Tibial artery (tissue), 4 donors: ENCODE results near the gene TRMT2A.

Experiments used
- DNase-seq, 2 donors: peaks; one replicate each; pipeline ENCODE4 v3.0.0-alpha.2; 2019
- H3K27ac ChIP-seq, 2 donors: fragments of 200-600 bp; sonication (generic) in 1 of 2; 1 replicate in 1 of 2; 2 replicates in 1 of 2; pipeline ENCODE4 v1.5.1; 2018 to 2019; ENCODE audit warnings: mild to moderate bottlenecking in 1 of 2
- H3K27me3 ChIP-seq, 2 donors: fragments of 200-600 bp; sonication (generic) in 1 of 2; one replicate each; pipeline versions ENCODE4 v1.5.1 to v1.6.0; 2016 to 2019
- H3K36me3 ChIP-seq, 3 donors: fragments of 200-600 bp; sonication (generic) in 2 of 3; one replicate each; pipeline ENCODE4 v1.5.1; 2016 to 2019; ENCODE audit warnings: mild to moderate bottlenecking in 2 of 3
- H3K4me1 ChIP-seq, 4 donors: fragments of 200-600 bp; sonication (generic) in 2 of 4; 1 replicate in 3 of 4; 2 replicates in 1 of 4; pipeline ENCODE4 v1.5.1; 2016 to 2019
- H3K4me3 ChIP-seq, 2 donors: fragments of 200-600 bp; sonication (generic) in 1 of 2; 1 replicate in 1 of 2; 2 replicates in 1 of 2; pipeline ENCODE4 v1.5.1; 2018 to 2019; ENCODE audit warnings: mild to moderate bottlenecking in 2 of 2
- H3K9me3 ChIP-seq, 3 donors: fragments of 200-600 bp; sonication (generic) in 1 of 3; one replicate each; pipeline ENCODE4 v1.5.1; 2016 to 2019
- intact Hi-C: fragments of 100-400 bp; cut with DNase I; formaldehyde crosslinking; loops from one replicate; pipeline ENCODE4 v1.15.0; 2023; ENCODE audit warnings: low total_unique reads
- TF ChIP-seq, protein P1 (sequence below), 2 experiments: fragments of 200-600 bp in 1 of 2; fragments of 450-650 bp in 1 of 2; IDR thresholded peaks; one replicate each; pipeline ENCODE4 v1.5.1; 2017 to 2019; ENCODE audit warnings: antibody characterized with exemption in 2 of 2, mild to moderate bottlenecking in 1 of 2, moderate library complexity in 1 of 2

The TRMT2A gene

DNA sequence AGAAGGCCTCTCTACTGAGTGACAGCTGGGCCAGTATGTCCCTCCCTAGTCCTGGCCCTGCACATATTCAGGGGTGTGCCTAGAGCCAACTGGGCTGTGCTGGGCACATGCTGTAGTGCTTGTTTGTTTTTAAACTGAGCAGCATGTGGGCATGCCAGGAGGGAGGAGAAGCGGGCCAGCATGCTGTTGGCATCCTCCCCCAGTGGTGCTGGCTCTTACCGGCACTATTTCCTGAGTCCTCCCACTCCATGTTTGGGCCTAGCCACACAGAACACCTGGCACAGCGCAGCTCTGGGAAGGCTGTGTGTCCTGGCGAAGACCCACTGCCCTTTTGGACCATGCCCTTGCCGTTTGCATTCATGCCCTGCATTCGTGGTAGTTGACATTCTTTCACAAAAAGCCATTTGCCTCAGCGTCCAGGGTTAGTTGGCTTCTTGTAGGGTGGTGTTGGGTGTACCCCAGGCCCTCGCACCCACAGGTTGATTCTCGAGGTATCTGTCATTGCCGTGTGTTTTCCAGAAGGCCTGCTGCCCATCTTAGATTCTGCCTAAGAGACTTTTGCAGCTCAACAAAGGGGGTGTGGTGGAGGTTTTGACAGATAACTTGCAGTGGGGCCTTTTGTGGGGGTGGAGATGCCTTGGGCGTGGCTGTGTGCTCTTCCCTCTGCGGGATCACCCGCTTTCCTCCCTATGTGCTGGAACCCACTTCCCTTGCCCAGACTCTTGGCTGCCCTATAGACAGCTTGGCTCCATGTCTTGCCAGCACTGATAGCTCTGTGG, 23.4 kb downstream of the TRMT2A start:
- peaks cover 0 to 7% (median 3%) of the 10 kb centered on the region in 3 donors for H3K9me3 ChIP-seq
- intact Hi-C loops: no loop called here
- no peaks in the 10 kb centered on the region for H3K27me3 ChIP-seq
- DNase-seq: peak; percentile 46 to 78
- H3K4me3 ChIP-seq: no peak overlapping the region
- no peak overlapping the region for H3K27ac ChIP-seq
- H3K4me1 ChIP-seq: peaks cover 0 to 5% (median 0%) of the 10 kb centered on the region in 4 donors
- H3K36me3 ChIP-seq: peaks cover 88 to 100% (median 98%) of the 10 kb centered on the region in 3 donors
- TF ChIP-seq, protein P1, sequence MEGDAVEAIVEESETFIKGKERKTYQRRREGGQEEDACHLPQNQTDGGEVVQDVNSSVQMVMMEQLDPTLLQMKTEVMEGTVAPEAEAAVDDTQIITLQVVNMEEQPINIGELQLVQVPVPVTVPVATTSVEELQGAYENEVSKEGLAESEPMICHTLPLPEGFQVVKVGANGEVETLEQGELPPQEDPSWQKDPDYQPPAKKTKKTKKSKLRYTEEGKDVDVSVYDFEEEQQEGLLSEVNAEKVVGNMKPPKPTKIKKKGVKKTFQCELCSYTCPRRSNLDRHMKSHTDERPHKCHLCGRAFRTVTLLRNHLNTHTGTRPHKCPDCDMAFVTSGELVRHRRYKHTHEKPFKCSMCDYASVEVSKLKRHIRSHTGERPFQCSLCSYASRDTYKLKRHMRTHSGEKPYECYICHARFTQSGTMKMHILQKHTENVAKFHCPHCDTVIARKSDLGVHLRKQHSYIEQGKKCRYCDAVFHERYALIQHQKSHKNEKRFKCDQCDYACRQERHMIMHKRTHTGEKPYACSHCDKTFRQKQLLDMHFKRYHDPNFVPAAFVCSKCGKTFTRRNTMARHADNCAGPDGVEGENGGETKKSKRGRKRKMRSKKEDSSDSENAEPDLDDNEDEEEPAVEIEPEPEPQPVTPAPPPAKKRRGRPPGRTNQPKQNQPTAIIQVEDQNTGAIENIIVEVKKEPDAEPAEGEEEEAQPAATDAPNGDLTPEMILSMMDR (IDR thresholded peaks at IDR 0.05): no peak

DNA sequence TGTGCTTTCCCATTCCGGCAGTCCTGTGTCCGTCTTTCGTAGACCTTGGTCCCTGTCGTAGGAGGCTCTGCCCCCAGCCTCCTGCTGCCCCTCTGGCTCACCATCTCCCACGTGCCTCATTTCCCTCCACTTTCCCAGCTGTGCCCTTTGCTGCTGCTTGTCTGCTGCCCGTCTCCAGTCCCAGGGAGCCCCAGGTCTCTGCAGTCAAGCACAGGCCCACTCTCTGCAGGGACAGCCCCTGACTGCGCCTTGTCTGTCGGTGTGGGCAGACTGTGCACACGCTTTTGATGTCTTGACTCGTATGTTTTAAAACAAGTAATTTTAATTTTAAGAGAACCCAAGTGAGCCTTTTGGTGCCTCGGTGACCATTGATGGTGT, 24.6 kb downstream of the TRMT2A start:
- Histone ChIP-seq H3K4me3 (no peak overlapping the region), H3K36me3 (peaks cover 91 to 100% (median 100%) of the 10 kb centered on the region in 3 donors), H3K27ac (no peak overlapping the region), H3K4me1 (peaks cover 0 to 5% (median 0%) of the 10 kb centered on the region in 4 donors), H3K9me3 (peaks cover 0 to 7% (median 3%) of the 10 kb centered on the region in 3 donors), H3K27me3 (no peaks in the 10 kb centered on the region)
- TF ChIP-seq, protein P1 (IDR thresholded peaks at IDR 0.05): no peak
- intact Hi-C loops: no loop called here
- DNase-seq: peak in 1 of 2 donors; percentile 34

DNA sequence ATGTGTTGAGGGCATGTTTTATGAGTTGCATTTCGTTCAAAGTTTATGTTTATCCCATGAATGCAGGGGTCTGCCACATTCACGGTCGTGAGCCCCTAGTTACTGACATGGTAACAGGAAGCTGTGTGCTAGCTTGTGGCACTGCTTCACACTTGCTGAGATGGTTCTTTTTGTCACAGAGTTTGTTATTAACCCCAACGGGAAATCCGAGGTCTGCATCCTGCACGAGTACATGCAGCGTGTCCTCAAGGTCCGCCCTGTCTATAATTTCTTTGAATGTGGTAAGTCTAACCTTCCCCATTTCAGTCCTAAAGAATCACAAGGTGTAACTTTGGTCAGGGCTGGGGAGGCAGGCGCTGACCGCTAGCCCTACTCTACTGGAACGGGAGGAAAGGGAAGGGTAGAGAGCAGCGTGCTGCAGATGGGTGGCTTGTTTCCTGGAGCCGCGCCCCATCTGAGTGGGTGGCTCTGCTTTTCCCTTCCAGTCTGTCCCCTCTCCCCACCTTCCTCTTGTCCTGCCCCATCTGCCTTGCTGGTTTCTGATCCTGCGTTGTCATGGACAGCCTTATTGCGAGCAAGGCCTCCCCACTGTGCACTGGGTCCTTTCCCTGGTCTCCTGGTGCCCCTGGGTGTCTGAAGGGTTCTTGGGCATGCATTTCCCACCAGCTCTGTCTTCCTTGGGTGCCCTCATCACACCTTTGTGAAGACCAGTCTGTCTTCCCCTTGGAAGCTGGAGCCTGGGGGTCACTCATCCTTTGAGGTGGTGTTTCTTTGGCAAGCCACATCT, 25.1 kb downstream of the TRMT2A start:
- H3K4me1 ChIP-seq: peaks cover 0 to 5% (median 0%) of the 10 kb centered on the region in 4 donors
- no peak overlapping the region for H3K4me3 ChIP-seq
- no peaks in the 10 kb centered on the region for H3K27me3 ChIP-seq
- TF ChIP-seq, protein P1 (IDR thresholded peaks at IDR 0.05): no peak
- intact Hi-C loops: no loop called here
- peaks cover 91 to 100% (median 100%) of the 10 kb centered on the region in 3 donors for H3K36me3 ChIP-seq
- peaks cover 0 to 6% (median 3%) of the 10 kb centered on the region in 3 donors for H3K9me3 ChIP-seq
- peak in 1 of 2 donors; percentile 21 for DNase-seq
- no peak overlapping the region for H3K27ac ChIP-seq

DNA sequence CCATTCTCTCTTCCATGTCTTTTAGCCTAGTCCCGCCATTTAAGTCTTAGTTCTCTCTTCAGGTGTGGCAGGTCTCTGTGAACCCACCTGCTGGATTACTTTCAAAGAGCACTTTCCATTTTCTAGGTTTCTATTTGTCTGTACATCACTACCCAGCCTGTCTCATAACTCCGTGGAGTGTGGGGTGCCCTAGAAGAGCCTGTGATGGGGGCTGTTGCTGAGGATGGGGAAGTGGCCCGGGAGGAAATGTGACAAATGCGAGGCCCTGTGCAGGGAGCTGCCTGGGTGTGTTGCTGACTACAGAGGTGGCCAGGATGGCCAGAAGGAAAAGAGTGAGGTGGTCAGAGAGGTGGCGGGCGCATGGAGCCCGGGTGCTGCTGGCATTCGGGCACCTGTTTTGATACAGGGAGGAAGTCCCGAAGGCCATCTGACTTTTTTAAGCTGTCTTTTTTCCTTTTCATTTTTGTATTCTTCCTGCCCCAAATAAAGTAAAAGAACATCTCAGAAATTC, 26.2 kb downstream of the TRMT2A start:
- intact Hi-C loops: no loop called here
- DNase-seq: peak in 1 of 2 donors; percentile 42
- TF ChIP-seq, protein P1 (IDR thresholded peaks at IDR 0.05): no peak
- Histone ChIP-seq H3K4me1 (peaks cover 0 to 5% (median 0%) of the 10 kb centered on the region in 4 donors), H3K9me3 (no peaks in the 10 kb centered on the region), H3K4me3 (no peak overlapping the region), H3K27me3 (no peaks in the 10 kb centered on the region), H3K36me3 (peaks cover 91 to 100% (median 100%) of the 10 kb centered on the region in 3 donors), H3K27ac (no peak overlapping the region)

DNA sequence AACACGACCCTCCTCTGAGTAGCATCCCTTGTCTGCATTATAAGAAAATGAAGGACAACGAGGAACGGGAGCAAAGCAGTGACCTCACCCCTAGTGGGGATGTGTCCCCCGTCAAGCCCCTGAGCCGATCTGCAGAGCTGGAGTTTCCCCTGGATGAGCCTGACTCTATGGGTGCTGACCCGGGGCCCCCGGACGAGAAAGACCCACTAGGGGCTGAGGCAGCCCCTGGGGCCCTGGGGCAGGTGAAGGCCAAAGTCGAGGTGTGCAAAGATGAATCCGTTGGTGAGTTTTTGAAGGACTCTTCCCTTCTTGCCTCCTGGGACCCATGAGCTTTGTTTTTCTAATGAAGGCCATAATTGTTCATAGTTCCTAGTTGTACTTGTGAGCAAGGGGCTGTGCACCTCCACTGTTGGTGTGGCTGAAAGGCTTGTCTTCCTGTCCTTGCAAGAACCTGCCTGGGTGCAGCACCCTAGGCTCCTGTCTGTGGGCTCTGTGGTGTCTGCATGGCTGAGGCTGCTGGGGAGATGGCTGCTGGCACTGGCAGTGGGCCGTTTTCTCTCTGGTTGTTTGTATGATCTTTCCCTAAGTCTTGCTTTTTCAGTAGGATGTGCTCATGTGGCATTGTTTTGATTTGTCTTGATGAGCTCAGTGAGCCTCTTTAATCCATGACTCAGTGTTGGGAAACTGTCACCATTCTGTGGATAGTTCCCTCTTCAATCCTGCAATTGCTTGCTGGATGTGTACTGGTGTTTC, 26.9 kb downstream of the TRMT2A start:
- TF ChIP-seq, protein P1 (IDR thresholded peaks at IDR 0.05): no peak
- Histone ChIP-seq H3K27ac (no peak overlapping the region), H3K4me3 (no peak overlapping the region), H3K36me3 (peaks cover 87 to 97% (median 96%) of the 10 kb centered on the region in 3 donors), H3K4me1 (peaks cover 0 to 6% (median 1%) of the 10 kb centered on the region in 4 donors), H3K27me3 (no peaks in the 10 kb centered on the region), H3K9me3 (no peaks in the 10 kb centered on the region)
- intact Hi-C loops: loop anchor here (2.0 kb wide), 1 partner anchor 19 kb away; no protein-coding TSS in a partner anchor
- DNase-seq: peak in 1 of 2 donors; percentile 53
